H1 (cell line): Measurements from ENCODE around the gene TWSG1. TPM values are rescaled to one million over a fixed set of nuclear protein-coding genes. Genes with fewer than 3 reads are reported as not detected.

Experiments used
- CTCF ChIA-PET: fragments of 300-600 bp; sonication (Branson Sonifier 250); formaldehyde crosslinking; loops from one replicate; lab custom pipeline; 2021; ENCODE audit not compliant: partially characterized antibody; lab: Charles Lee
- POLR2A ChIA-PET: fragments of 300-600 bp; sonication (Branson Sonifier 250); formaldehyde crosslinking; loops from one replicate; lab custom pipeline; 2021; ENCODE audit warnings: inconsistent platforms; ENCODE audit not compliant: partially characterized antibody; lab: Charles Lee
- DNase-seq, 2 experiments: peaks; one replicate each; pipeline versions ENCODE4 v3.0.0 to v3.0.0-alpha.2; 2010 to 2022; ENCODE audit warnings: low spot score in 2 of 2, low read depth in 1 of 2, mixed read lengths in 1 of 2
- FAIRE-seq: peaks from 2 replicates; lab custom pipeline; 2011; peaks lifted over from hg19 to GRCh38; lab: Jason Lieb, UNC
- H2AFZ ChIP-seq: 2 replicates; pipeline ENCODE4 v1.8.1; 2012; ENCODE audit warnings: low read length, inconsistent platforms
- H2AK5ac ChIP-seq: 2 replicates; pipeline ENCODE4 v1.6.1; 2013; ENCODE audit warnings: low read depth, low read length
- H2BK120ac ChIP-seq: replicated peaks from 2 replicates; pipeline ENCODE3; 2013; ENCODE audit warnings: low read depth, low read length, inconsistent platforms
- H2BK12ac ChIP-seq: 2 replicates; pipeline ENCODE4 v1.6.1; 2013; ENCODE audit warnings: low read depth, low read length
- H2BK15ac ChIP-seq: 2 replicates; pipeline ENCODE4 v1.6.1; 2013; ENCODE audit warnings: low read length
- H2BK20ac ChIP-seq: 2 replicates; pipeline ENCODE4 v1.6.1; 2013; ENCODE audit warnings: low read length
- H2BK5ac ChIP-seq: 2 replicates; pipeline ENCODE4 v1.6.1; 2013; ENCODE audit warnings: low read depth, low read length
- H3K14ac ChIP-seq: 2 replicates; pipeline ENCODE4 v1.6.1; 2013; ENCODE audit warnings: inconsistent platforms; ENCODE audit not compliant: insufficient read length
- H3K18ac ChIP-seq: 2 replicates; pipeline ENCODE4 v1.6.1; 2013; ENCODE audit warnings: low read length; ENCODE audit errors: extremely low read depth
- H3K23ac ChIP-seq: 2 replicates; pipeline ENCODE4 v1.6.1; 2013; ENCODE audit warnings: inconsistent platforms; ENCODE audit not compliant: insufficient read length
- H3K23me2 ChIP-seq: 2 replicates; pipeline ENCODE4 v1.6.1; 2013; ENCODE audit warnings: low read depth, low read length
- H3K27ac ChIP-seq: 2 replicates; pipeline ENCODE4 v1.6.1; 2011; ENCODE audit warnings: low read depth, low read length, inconsistent platforms
- H3K27me3 ChIP-seq, 4 experiments: replicated peaks in 1 of 4; 1 replicate in 1 of 4; 2 replicates in 3 of 4; pipeline versions ENCODE4 v1.6.1 to v1.8.1; 2011 to 2013; ENCODE audit warnings: low read length in 3 of 4, mild to moderate bottlenecking in 3 of 4, inconsistent platforms in 2 of 4, mixed read lengths in 2 of 4, moderate library complexity in 1 of 4; ENCODE audit not compliant: control insufficient read depth in 3 of 4, insufficient read depth in 3 of 4; ENCODE audit errors: extremely low read depth in 1 of 4
- H3K36me3 ChIP-seq, 4 experiments: 2 replicates each; pipeline versions ENCODE4 v1.6.1 to v1.8.1; 2011 to 2013; ENCODE audit warnings: mild to moderate bottlenecking in 4 of 4, low read length in 3 of 4, moderate library complexity in 2 of 4, control low read depth in 1 of 4, inconsistent platforms in 1 of 4; ENCODE audit not compliant: insufficient read depth in 4 of 4, control insufficient read depth in 2 of 4
- H3K4ac ChIP-seq: replicated peaks from 2 replicates; pipeline ENCODE3; 2013; ENCODE audit warnings: low read length, low read depth, mixed read lengths, inconsistent platforms; ENCODE audit not compliant: insufficient read length
- H3K4me1 ChIP-seq, 4 experiments: replicated peaks in 1 of 4; 1 replicate in 1 of 4; 2 replicates in 3 of 4; pipeline versions ENCODE4 v1.6.1 to v1.8.1; 2011 to 2013; ENCODE audit warnings: low read length in 3 of 4, inconsistent platforms in 2 of 4, mixed read lengths in 1 of 4; ENCODE audit not compliant: insufficient read depth in 4 of 4, control insufficient read depth in 3 of 4
- H3K4me2 ChIP-seq, 2 experiments: 2 replicates each; pipeline versions ENCODE4 v1.6.1 to v1.8.1; 2011 to 2013; ENCODE audit warnings: low read depth in 2 of 2, low read length in 2 of 2, control low read depth in 1 of 2, inconsistent platforms in 1 of 2, mild to moderate bottlenecking in 1 of 2; ENCODE audit not compliant: insufficient read depth in 1 of 2
- H3K4me3 ChIP-seq, 4 experiments: fragments of 200-600, 300-600 bp in 1 of 4; sonication (generic), shearing (Covaris generic), sonication (Bioruptor Twin) in 1 of 4; 2 replicates each; pipeline versions ENCODE4 v1.5.1 to v1.8.1; 2011 to 2016; ENCODE audit warnings: low read length in 4 of 4, low read depth in 3 of 4, control low read depth in 2 of 4, inconsistent platforms in 2 of 4, mild to moderate bottlenecking in 2 of 4, mixed read lengths in 1 of 4, moderate library complexity in 1 of 4; ENCODE audit not compliant: insufficient read depth in 2 of 4; ENCODE audit errors: extremely low read depth in 1 of 4
- H3K56ac ChIP-seq: replicated peaks from 2 replicates; pipeline ENCODE3; 2013; ENCODE audit warnings: low read depth, mild to moderate bottlenecking, mixed read lengths, low read length, inconsistent platforms; ENCODE audit not compliant: insufficient read length
- H3K79me1 ChIP-seq: 2 replicates; pipeline ENCODE4 v1.6.1; 2013; ENCODE audit warnings: low read depth, low read length, control low read depth
- H3K79me2 ChIP-seq, 2 experiments: 2 replicates each; pipeline versions ENCODE4 v1.6.1 to v1.8.1; 2012 to 2013; ENCODE audit warnings: low read length in 2 of 2, mild to moderate bottlenecking in 2 of 2, inconsistent platforms in 1 of 2; ENCODE audit not compliant: insufficient read depth in 2 of 2, control insufficient read depth in 1 of 2
- H3K9ac ChIP-seq, 4 experiments: replicated peaks in 1 of 4; 1 replicate in 1 of 4; 2 replicates in 3 of 4; pipeline versions ENCODE4 v1.6.1 to v1.8.1; 2011 to 2013; ENCODE audit warnings: low read depth in 3 of 4, low read length in 3 of 4, control low read depth in 2 of 4, mild to moderate bottlenecking in 2 of 4, moderate library complexity in 2 of 4, inconsistent platforms in 1 of 4; ENCODE audit errors: extremely low read depth in 1 of 4
- H3K9me3 ChIP-seq, 2 experiments: 2 replicates each; pipeline versions ENCODE4 v1.6.1 to v1.8.1; 2012 to 2013; ENCODE audit warnings: mild to moderate bottlenecking in 2 of 2, moderate library complexity in 2 of 2, control low read depth in 1 of 2, inconsistent platforms in 1 of 2, low read depth in 1 of 2, low read length in 1 of 2, mixed read lengths in 1 of 2; ENCODE audit not compliant: insufficient read depth in 2 of 2
- H4K20me1 ChIP-seq, 2 experiments: replicated peaks in 1 of 2; 2 replicates each; pipeline versions ENCODE3 to v1.8.1; 2011 to 2013; ENCODE audit warnings: inconsistent platforms in 2 of 2, low read length in 2 of 2, mild to moderate bottlenecking in 1 of 2; ENCODE audit not compliant: insufficient read depth in 2 of 2, control insufficient read depth in 1 of 2
- H4K5ac ChIP-seq: 2 replicates; pipeline ENCODE4 v1.6.1; 2013; ENCODE audit warnings: low read length, low read depth, mixed read lengths, inconsistent platforms; ENCODE audit not compliant: insufficient read length
- H4K8ac ChIP-seq: 2 replicates; pipeline ENCODE4 v1.8.0; 2013; ENCODE audit warnings: mild to moderate bottlenecking, moderate library complexity, low read length, inconsistent platforms; ENCODE audit not compliant: insufficient read depth; ENCODE audit errors: extremely low read depth
- H4K91ac ChIP-seq: replicated peaks from 2 replicates; pipeline ENCODE3; 2013; ENCODE audit warnings: low read length, mixed read lengths, inconsistent platforms; ENCODE audit not compliant: insufficient read length
- BRCA1 ChIP-seq: IDR thresholded peaks from 2 replicates; pipeline ENCODE4 v1.6.1; 2012; ENCODE audit warnings: low read depth, low read length, improper control_type of control experiment
- CHD1 ChIP-seq: IDR thresholded peaks from 2 replicates; pipeline ENCODE4 v1.6.1; 2012; ENCODE audit warnings: low read depth, low read length, improper control_type of control experiment
- CTBP2 ChIP-seq: IDR thresholded peaks from 2 replicates; pipeline ENCODE4 v1.7.0; 2011; ENCODE audit warnings: borderline replicate concordance, mild to moderate bottlenecking, moderate library complexity, mixed read lengths, low read length; ENCODE audit not compliant: insufficient read depth, insufficient read length
- FOSL1 ChIP-seq: IDR thresholded peaks from 2 replicates; pipeline ENCODE4 v1.6.1; 2011; ENCODE audit warnings: mild to moderate bottlenecking, low read depth, low read length, moderate library complexity; ENCODE audit not compliant: insufficient read depth
- GABPA ChIP-seq: IDR thresholded peaks from 2 replicates; pipeline ENCODE4 v1.6.1; 2011; ENCODE audit warnings: mild to moderate bottlenecking, low read length, moderate library complexity, borderline replicate concordance; ENCODE audit not compliant: insufficient read depth
- MAFK ChIP-seq: IDR thresholded peaks from 2 replicates; pipeline ENCODE4 v1.6.1; 2012; ENCODE audit warnings: low read depth, mild to moderate bottlenecking, improper control_type of control experiment, low read length
- NANOG ChIP-seq: IDR thresholded peaks from 2 replicates; pipeline ENCODE4 v1.6.1; 2011; ENCODE audit warnings: low read length, low read depth, mild to moderate bottlenecking, inconsistent platforms; ENCODE audit not compliant: insufficient read depth, poor library complexity, severe bottlenecking
- NRF1 ChIP-seq: IDR thresholded peaks from 2 replicates; pipeline ENCODE4 v1.6.1; 2011; ENCODE audit warnings: mild to moderate bottlenecking, low read depth, low read length, improper control_type of control experiment
- RFX5 ChIP-seq: IDR thresholded peaks from 2 replicates; pipeline ENCODE4 v1.6.1; 2011; ENCODE audit warnings: low read depth, low read length, improper control_type of control experiment, borderline replicate concordance
- SIRT6 ChIP-seq: IDR thresholded peaks from one replicate; pipeline ENCODE4 v1.7.1; 2012; ENCODE audit warnings: low read length, inconsistent platforms
- SP1 ChIP-seq: IDR thresholded peaks from 2 replicates; pipeline ENCODE4 v1.6.1; 2011; ENCODE audit warnings: low read depth, low read length
- SRF ChIP-seq: IDR thresholded peaks from 2 replicates; pipeline ENCODE4 v1.6.1; 2011; ENCODE audit warnings: mild to moderate bottlenecking, low read depth, low read length, moderate library complexity
- TAF7 ChIP-seq: optimal IDR thresholded peaks from 2 replicates; pipeline ENCODE3; 2011; ENCODE audit warnings: low read depth, mild to moderate bottlenecking, inconsistent platforms, low read length, moderate library complexity, borderline replicate concordance
- TCF12 ChIP-seq: IDR thresholded peaks from 2 replicates; pipeline ENCODE4 v1.6.1; 2011; ENCODE audit warnings: low read depth, mild to moderate bottlenecking, low read length
- YY1 ChIP-seq: IDR thresholded peaks from 2 replicates; pipeline ENCODE4 v1.6.1; 2011; ENCODE audit warnings: low read depth, mild to moderate bottlenecking, low read length
- ZNF274 ChIP-seq: IDR thresholded peaks from 2 replicates; pipeline ENCODE4 v1.7.0; 2012; ENCODE audit warnings: low read length, borderline replicate concordance; ENCODE audit errors: extremely low read depth
- whole genome bisulfite sequencing, 2 experiments: shearing (Covaris generic) in 1 of 2; methylation state at CpG; one replicate each; pipeline versions ENCODE4 v1.1.6 to v1.1.7; 2013 to 2015; ENCODE audit warnings: low lambda C conversion rate in 2 of 2, mixed read lengths in 2 of 2, inconsistent platforms in 1 of 2, low coverage in 1 of 2, missing lambda C conversion rate in 1 of 2; ENCODE audit not compliant: insufficient replicate concordance in 2 of 2, insufficient coverage in 1 of 2, insufficient read length in 1 of 2; ENCODE audit errors: extremely low coverage in 1 of 2, missing lambda C conversion rate in 1 of 2; 5-methylcytosine and 5-hydroxymethylcytosine counted together
- polyA plus RNA-seq, 7 experiments: library from polyadenylated mRNA; depleted of rRNA in 3 of 7; stranded (reverse) in 5 of 7; unstranded in 2 of 7; fragments of >200 nt in 5 of 7; fragments of 200-250 nt in 2 of 7; gene quantifications; 1 replicate in 5 of 7; 2 replicates in 1 of 7; 4 replicates in 1 of 7; pipeline versions ENCODE4 v1.2.1 to v1.2.3, GENCODE V29; 2011 to 2013; ENCODE audit warnings: missing spikeins in 2 of 7, mixed read lengths in 2 of 7
- total RNA-seq: library from RNA; stranded (reverse); fragmentation: NEBNext Ultra II Directional; extraction: Animal tissue kit (Norgen Biotek cat#: 25700); gene quantifications from 2 replicates; pipeline ENCODE4 v1.2.1, GENCODE V29; 2021

The TWSG1 gene
- total and polyA plus RNA-seq, 2 of the 8 experiments (the other 6 are each of a cell fraction or from before 2014, with no cell fraction given) = 11.8 to 19.8 TPM

GRCh38 chr18:9431296-9431695 is 96.7 kb downstream of the TWSG1 start:
- H4K8ac ChIP-seq = no peak overlapping the region
- DNase-seq (no peak), FAIRE-seq (no peak)
- ChIA-PET POLR2A (no interaction called here), CTCF (no interaction called here)
- H2BK120ac ChIP-seq = no peak overlapping the region
- 91% methylated on average over 6 of the region's 6 CpGs; no CpG with 5 or more reads in 1 of the 2 experiments for WGBS, 2 experiments
- H3K27ac ChIP-seq = no peak overlapping the region
- no peak overlapping the region for H2BK5ac ChIP-seq
- no peak overlapping the region for H3K18ac ChIP-seq
- H3K56ac ChIP-seq = no peak overlapping the region
- H4K91ac ChIP-seq = no peak overlapping the region
- H2BK12ac ChIP-seq = no peak overlapping the region
- peaks cover 2 to 6% of the 10 kb centered on the region in 2 experiments; a peak in 2 of 4 replicates for H3K9me3 ChIP-seq
- H3K14ac ChIP-seq = no peak overlapping the region
- no peak overlapping the region for H2BK20ac ChIP-seq
- H3K79me2 ChIP-seq = no peaks in the 10 kb centered on the region
- H4K20me1 ChIP-seq = no peaks in the 10 kb centered on the region
- no peak overlapping the region for H3K4ac ChIP-seq
- no peak overlapping the region for H2AK5ac ChIP-seq
- no peak overlapping the region for H2BK15ac ChIP-seq
- H3K4me3 ChIP-seq = no peak overlapping the region
- H4K5ac ChIP-seq = no peak overlapping the region
- no peaks in the 10 kb centered on the region for H3K27me3 ChIP-seq
- H3K23me2 ChIP-seq = no peaks in the 10 kb centered on the region
- no peak overlapping the region for H3K9ac ChIP-seq
- H3K79me1 ChIP-seq = no peaks in the 10 kb centered on the region
- peaks cover 0 to 11% (median 3%) of the 10 kb centered on the region in 4 experiments; a peak in 5 of 7 replicates for H3K4me1 ChIP-seq
- no peak overlapping the region for H3K23ac ChIP-seq
- H3K36me3 ChIP-seq = no peaks in the 10 kb centered on the region
- H2AFZ ChIP-seq = no peak overlapping the region
- H3K4me2 ChIP-seq = no peak overlapping the region
- TF ChIP-seq SP1 (no peak), SRF (no peak), YY1 (no peak), NANOG (no peak), ZNF274 (no peak), GABPA (no peak), BRCA1 (no peak), TCF12 (no peak), NRF1 (no peak), RFX5 (no peak), SIRT6 (no peak), MAFK (no peak), CHD1 (no peak), CTBP2 (no peak), FOSL1 (no peak), TAF7 (no peak)
